Stimulated activated effector memory CD8-positive, alpha-beta T cell treated with anti-CD3 and anti-CD28 coated beads, Interleukin-12 subunit alpha, Interleukin-12 subunit beta, amount 100 ng/mL, for 72 hours (primary cell): ENCODE measurements around the gene ZNF786.
"Not testable (repeated sequence)": the region's sequence is repeated elsewhere in the genome, so short reads cannot be mapped to it uniquely, and the experiment has no call there.

ENCODE experiments used
- ATAC-seq: fragments of 150-1000 bp; cut with Tn5 transposase; 2 replicates; pipeline ENCODE4 v1.10.0; 2021
- DNase-seq, 2 donors: peaks; one replicate each; pipeline ENCODE4 v3.0.0; 2021 to 2022; ENCODE audit warnings: low spot score in 2 of 2
- H3K27ac Mint-ChIP-seq: one replicate; pipeline ENCODE4 v1.8.0; 2022; ENCODE audit warnings: mild to moderate bottlenecking, mixed read lengths
- H3K36me3 Mint-ChIP-seq: one replicate; pipeline ENCODE4 v1.8.0; 2022; ENCODE audit warnings: mild to moderate bottlenecking, mixed read lengths
- H3K4me1 Mint-ChIP-seq: one replicate; pipeline ENCODE4 v1.8.0; 2022; ENCODE audit warnings: mixed read lengths
- H3K4me3 Mint-ChIP-seq: one replicate; pipeline ENCODE4 v1.8.0; 2022; ENCODE audit warnings: mild to moderate bottlenecking, mixed read lengths
- H3K9me3 Mint-ChIP-seq: one replicate; pipeline ENCODE4 v1.8.0; 2022; ENCODE audit warnings: mixed read lengths

Gene ZNF786

DNA sequence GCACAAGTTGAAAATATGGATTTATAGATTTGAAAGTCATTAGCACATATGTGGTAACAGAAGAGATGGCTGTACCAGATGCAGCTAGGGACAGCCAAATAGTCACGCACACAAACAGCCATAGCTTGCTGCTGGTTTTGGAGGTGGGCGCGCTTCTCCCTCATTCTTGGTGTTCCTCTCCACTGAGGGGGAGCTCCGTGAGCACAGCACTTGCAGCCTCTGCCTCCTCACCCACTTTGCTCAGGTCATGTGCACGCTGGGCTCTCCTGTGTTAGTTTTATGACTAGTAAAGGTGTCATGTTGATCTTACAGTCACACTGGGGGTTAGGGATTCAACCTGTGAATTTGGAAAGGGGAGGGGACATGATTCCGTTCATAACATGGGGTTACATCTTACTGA lies 8.5 kb upstream of the ZNF786 start:
- ATAC-seq = no peak
- Mint-ChIP-seq H3K4me3 (no peak overlapping the region), H3K27ac (no peak overlapping the region)

DNA sequence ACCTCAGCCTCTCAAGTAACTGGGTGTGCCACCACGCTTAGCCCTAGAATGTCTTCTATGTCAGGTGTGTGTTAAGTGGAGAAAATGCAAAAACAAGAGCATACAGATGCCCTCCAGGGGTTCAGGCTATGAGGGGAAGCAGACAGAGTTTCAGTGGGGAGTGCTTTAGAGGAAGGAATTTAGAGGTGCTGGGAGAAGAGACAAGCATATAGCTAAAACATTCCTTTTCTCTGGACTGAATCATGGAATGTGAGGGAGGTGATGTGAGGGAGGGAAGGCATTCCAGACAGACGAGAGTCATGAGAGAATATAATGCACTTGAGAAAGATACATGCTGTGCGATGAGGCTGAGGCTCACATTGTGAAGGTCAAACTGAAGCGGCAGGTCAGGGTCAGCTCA lies 6.6 kb upstream of the ZNF786 start:
- H3K9me3 Mint-ChIP-seq = no peaks in the 10 kb centered on the region
- ATAC-seq (no peak), DNase-seq (no peak)
- no peak overlapping the region for H3K4me3 Mint-ChIP-seq
- H3K4me1 Mint-ChIP-seq = no peaks in the 10 kb centered on the region
- H3K36me3 Mint-ChIP-seq = peaks cover 5% of the 10 kb centered on the region
- H3K27ac Mint-ChIP-seq = no peak overlapping the region

More for the DNA sequence above, 8.5 kb upstream of the ZNF786 start:
- Mint-ChIP-seq H3K9me3 (no peaks in the 10 kb centered on the region), H3K36me3 (peaks cover 5% of the 10 kb centered on the region), H3K4me1 (peaks cover 8% of the 10 kb centered on the region)
- DNase-seq = no peak

DNA sequence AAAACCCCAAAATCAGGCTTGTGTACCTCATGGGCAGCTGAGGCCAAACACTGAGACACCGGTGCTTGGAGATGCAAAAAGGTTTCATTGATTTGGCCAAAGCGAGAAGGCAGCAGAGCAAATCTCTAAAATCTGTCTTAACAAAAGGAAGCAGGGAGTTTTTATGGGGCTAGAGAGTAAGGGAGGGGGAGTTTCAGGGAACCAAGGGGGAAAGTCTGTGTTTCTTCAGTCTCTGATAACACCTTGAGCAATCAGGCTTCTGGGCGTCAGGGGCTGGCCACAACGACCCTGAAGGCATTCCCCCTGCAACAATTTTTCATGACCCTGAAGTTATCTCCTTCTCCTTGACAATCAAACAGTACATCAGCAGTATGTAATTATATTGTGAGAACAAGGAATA lies 2.7 kb upstream of the ZNF786 start:
- no peak for ATAC-seq

DNA sequence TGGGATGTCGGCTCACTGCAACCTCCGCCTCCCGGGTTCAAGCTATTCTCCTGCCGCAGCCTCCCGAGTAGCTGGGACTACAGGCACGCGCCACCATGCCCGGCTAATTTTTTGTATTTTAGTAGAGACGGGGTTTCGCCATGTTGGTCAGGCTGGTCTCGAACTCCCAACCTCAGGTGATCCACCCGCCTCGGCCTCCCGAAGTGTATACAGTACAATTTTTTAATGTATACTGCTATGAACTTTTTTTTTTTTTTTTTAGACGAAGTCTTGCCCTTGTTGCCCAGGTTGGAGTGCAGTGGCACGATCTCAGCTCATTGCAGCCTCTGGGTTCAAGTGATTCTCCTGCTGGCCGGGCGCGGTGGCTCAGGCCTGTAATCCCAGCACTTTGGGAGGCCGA lies 1.7 kb upstream of the ZNF786 start:
- not testable (repeated sequence) for H3K27ac Mint-ChIP-seq, DNase-seq, H3K9me3 Mint-ChIP-seq, ATAC-seq
- Mint-ChIP-seq H3K4me1 (peaks cover 29% of the 10 kb centered on the region), H3K4me3 (peak overlapping the region; percentile 93), H3K36me3 (peaks cover 33% of the 10 kb centered on the region)

More for the DNA sequence above, 2.7 kb upstream of the ZNF786 start:
- H3K9me3 Mint-ChIP-seq = no peaks in the 10 kb centered on the region
- no peak for DNase-seq
- H3K36me3 Mint-ChIP-seq = peaks cover 28% of the 10 kb centered on the region
- no peak overlapping the region for H3K4me3 Mint-ChIP-seq
- H3K4me1 Mint-ChIP-seq = peaks cover 23% of the 10 kb centered on the region
- no peak overlapping the region for H3K27ac Mint-ChIP-seq

DNA sequence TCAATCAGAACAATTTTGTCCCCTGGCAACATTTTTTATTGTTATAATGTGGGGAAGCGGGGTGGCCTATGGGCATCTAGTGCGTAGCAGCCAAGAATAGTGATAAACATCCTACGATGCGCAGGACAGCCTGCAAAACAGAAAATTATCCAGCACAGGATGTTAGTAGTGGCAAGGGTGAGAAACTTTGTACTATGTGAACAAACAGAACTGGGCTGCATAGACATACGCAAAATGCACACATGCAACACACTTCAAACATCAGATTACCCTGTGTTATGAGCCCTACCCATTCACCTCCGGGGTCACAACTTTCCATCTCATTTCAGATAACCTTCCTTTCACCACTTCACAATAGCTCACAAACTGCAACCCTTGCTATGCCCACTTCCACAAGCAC lies 3.1 kb downstream of the ZNF786 start:
- ATAC-seq = no peak
- no peak overlapping the region for H3K27ac Mint-ChIP-seq
- H3K4me1 Mint-ChIP-seq = peaks cover 38% of the 10 kb centered on the region
- H3K9me3 Mint-ChIP-seq = no peaks in the 10 kb centered on the region
- peaks cover 36% of the 10 kb centered on the region for H3K36me3 Mint-ChIP-seq
- no peak overlapping the region for H3K4me3 Mint-ChIP-seq
- DNase-seq = no peak

DNA sequence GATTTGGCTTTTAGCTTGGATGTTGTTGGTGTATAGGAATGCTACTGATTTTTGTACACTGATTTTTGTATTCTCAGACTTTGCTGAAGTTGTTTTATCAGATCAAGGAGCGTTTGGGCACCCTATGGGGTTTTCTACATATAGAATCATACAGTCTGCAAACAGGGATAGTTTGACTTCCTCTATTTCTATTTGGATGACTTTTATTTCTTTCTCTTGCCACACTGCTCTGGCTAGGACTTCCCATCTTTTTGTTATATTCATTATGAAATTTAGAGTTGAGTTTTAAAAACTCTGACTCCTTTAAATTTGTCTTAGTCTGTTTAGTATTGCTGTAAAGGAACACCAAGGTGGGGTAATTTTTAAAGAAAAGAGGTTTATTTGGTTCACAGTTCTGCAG lies 4.7 kb downstream of the ZNF786 start:
- Mint-ChIP-seq H3K9me3 (no peaks in the 10 kb centered on the region), H3K27ac (no peak overlapping the region), H3K36me3 (peaks cover 29% of the 10 kb centered on the region), H3K4me1 (peaks cover 31% of the 10 kb centered on the region), H3K4me3 (no peak overlapping the region)
- DNase-seq = no peak
- no peak for ATAC-seq

DNA sequence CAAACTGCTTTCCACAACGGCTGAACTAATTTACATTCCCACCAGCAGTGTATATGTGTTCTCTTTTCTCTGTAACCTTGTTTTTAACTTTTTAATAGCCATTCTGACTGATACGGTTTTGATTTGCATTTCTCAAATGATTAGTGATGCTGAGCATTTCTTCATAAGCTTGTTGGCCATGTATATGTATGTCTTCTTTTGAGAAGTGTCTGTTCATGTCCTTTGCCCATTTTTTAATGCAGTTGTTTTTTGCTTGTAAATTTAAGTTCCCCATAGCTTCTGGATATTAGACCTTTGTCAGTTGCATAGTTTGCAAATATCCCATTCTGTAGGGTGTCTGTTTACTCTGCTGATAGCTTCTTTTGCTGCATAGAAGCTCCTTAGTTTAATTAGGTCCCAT lies 6.1 kb downstream of the ZNF786 start:
- Mint-ChIP-seq H3K36me3 (peaks cover 26% of the 10 kb centered on the region), H3K27ac (no peak overlapping the region), H3K4me1 (peaks cover 19% of the 10 kb centered on the region), H3K4me3 (no peak overlapping the region), H3K9me3 (no peaks in the 10 kb centered on the region)
- DNase-seq (no peak), ATAC-seq (no peak)

DNA sequence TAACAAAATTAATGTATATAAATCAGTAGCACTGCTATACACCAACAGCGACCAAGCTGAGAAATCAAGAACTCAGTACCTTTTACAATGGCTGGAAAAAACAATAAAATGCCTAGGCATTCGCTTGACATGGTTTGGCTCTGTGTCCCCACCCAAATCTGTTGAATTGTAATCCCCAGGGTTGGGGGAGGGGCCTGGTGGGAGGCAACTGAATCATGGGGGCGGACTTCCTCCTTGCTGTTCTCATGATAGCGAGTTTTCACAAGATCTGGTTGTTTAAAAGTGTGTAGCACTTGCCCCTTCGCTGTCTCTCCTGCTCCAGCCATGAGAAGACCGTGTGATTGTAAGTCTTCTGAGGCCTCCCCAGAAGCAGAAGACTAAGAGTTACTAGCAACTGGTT lies 8.6 kb downstream of the ZNF786 start:
- Mint-ChIP-seq H3K4me1 (peaks cover 9% of the 10 kb centered on the region), H3K36me3 (peaks cover 31% of the 10 kb centered on the region), H3K4me3 (no peak overlapping the region), H3K9me3 (no peaks in the 10 kb centered on the region), H3K27ac (no peak overlapping the region)
- DNase-seq (no peak), ATAC-seq (no peak)

DNA sequence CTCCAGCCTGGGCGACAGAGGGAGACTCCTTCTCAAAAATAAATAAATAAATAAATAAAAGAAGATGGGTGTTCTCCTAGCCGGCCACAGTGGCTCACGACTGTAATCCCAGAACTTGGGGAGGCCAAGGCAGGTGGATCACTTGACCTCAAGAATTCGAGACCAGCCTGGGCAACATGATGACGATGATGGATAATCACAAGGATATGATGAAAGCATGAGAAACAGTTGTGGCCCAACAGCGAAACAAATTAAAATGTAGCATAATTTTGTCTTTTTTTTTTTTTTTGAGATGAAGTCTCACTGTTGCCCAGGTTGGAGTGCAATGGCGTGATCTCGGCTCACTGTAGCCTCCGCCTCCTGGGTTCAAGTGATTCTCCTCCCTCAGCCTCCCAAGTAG lies 12.9 kb downstream of the ZNF786 start:
- H3K9me3 Mint-ChIP-seq = no peaks in the 10 kb centered on the region
- no peak for DNase-seq
- H3K36me3 Mint-ChIP-seq = peaks cover 46% of the 10 kb centered on the region
- ATAC-seq = no peak
- H3K4me3 Mint-ChIP-seq = no peak overlapping the region
- H3K27ac Mint-ChIP-seq = no peak overlapping the region
- H3K4me1 Mint-ChIP-seq = no peaks in the 10 kb centered on the region

DNA sequence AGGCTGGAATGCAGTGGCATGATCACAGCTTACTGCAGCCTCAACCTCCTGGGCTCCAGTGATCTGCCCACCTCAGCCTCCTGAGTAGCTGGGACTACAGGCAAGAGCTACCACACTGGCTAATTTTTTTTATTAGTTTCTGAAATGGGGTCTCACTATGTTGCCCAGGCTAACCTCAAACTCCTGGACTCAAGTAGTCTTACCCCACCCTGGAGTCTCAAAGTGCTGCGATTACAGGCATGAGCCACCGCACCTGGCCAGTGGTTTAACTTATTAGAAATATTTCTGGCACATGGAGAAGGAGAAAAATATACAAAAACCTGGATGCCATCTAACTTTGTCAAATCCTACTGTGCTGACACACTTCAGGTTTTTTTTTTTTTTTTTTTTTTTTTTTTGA lies 15.2 kb downstream of the ZNF786 start:
- Mint-ChIP-seq H3K36me3 (peaks cover 65% of the 10 kb centered on the region), H3K9me3 (no peaks in the 10 kb centered on the region), H3K27ac (no peak overlapping the region), H3K4me3 (no peak overlapping the region), H3K4me1 (peaks cover 7% of the 10 kb centered on the region)
- ATAC-seq (no peak), DNase-seq (no peak)

DNA sequence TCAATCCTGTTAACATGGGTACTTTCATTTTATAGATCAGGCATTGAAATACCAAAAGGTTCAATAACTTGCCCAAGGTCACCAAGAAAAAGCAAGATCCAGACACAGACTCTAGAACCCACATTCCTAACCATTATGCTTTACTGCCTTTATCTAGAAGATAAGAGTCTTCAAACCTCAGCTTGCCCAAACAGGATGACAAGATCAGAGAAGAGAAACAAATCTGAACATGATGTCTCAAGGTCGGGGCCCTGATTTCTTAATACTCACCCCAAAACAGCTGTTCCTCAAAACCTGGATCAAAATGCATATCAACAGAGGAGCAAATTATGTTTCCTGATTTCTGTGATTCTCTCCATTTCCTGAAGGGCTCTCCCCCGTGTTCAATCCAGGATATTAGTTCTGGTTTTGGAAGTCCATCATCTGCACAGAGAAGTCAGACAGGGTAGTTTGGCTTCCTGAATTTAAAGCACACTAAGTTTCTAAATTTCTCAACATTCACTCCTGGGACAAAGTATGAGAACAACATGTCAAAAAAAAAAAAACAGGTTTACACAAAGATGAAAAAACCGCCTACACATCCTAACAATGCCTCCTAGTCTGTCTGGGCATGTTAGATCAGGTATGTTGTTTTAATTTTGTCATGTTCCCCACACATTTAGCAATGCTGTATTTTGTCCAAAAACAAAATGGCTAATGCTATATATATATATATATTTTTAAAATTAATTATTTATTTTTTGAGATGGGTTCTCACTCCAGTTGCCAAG lies 16.2 kb downstream of the ZNF786 start:
- no peaks in the 10 kb centered on the region for H3K9me3 Mint-ChIP-seq
- no peak overlapping the region for H3K4me3 Mint-ChIP-seq
- no peak for ATAC-seq
- no peak for DNase-seq
- peaks cover 69% of the 10 kb centered on the region for H3K36me3 Mint-ChIP-seq
- no peak overlapping the region for H3K27ac Mint-ChIP-seq
- H3K4me1 Mint-ChIP-seq = peaks cover 7% of the 10 kb centered on the region

DNA sequence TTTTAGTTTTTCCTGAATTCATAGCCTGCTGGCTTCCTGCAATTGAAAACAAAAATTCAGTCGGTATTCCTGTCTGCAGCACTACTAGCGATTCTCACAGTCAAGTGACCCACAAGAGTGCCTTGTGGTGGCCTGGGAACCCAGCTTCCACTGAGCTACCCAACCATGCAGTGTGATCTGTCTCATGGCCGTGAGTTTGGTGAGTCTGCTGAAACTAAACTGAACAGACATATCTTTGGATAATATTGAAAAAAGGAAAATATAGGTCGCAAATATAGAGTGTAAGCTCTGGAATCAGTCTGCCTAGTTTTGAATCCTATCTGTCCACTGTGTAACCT lies 18.1 kb downstream of the ZNF786 start:
- Mint-ChIP-seq H3K36me3 (peaks cover 73% of the 10 kb centered on the region), H3K9me3 (no peaks in the 10 kb centered on the region), H3K4me3 (peak overlapping the region; percentile 64), H3K27ac (peak overlapping the region; percentile 81), H3K4me1 (peaks cover 7% of the 10 kb centered on the region)
- DNase-seq (no peak), ATAC-seq (no peak)

DNA sequence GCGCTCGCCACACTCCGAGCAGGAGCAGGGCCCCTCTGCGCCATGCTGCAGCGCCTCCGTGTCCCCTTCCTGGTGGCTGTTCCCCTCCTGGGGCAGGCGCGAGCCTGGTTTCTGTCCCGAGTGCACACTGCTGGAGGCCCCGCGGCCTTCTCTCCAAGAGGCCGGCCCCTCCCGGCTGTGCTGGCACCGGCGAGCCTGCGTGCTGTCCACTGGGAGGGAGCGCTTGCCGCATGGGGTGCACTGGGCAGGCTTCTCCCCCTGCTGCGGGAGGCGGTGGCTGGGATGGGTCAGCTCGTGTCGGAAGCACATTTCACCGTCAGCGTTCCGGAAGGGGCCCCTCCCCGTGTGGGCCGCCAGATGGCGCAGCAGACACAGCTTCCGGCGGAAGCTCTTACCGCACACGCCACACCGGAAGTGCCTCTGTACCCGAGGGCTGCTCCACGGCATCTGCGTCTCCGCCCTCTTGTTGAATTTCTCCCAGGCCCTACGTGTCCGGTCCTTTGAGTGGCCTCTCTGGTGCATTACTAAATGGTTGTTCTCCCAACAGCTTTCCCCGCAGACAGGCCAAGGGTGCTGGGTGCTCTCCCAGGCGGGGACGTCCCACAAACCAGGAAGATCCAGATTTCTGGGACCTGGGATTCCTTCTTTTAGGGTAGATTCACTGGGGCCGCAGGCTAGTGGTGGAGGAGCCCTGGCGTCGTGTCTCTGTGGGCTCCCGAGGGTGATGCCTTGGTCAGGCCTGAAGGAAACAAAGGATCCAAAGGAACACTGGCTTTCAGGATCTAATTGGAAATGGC lies 18.7 kb downstream of the ZNF786 start:
- peaks cover 7% of the 10 kb centered on the region for H3K4me1 Mint-ChIP-seq
- peak overlapping the region; percentile 81 for H3K27ac Mint-ChIP-seq
- ATAC-seq (peak; percentile 93), DNase-seq (peak; percentile 40 to 72)
- peaks cover 72% of the 10 kb centered on the region for H3K36me3 Mint-ChIP-seq
- peak overlapping the region; percentile 64 for H3K4me3 Mint-ChIP-seq
- H3K9me3 Mint-ChIP-seq = no peaks in the 10 kb centered on the region

DNA sequence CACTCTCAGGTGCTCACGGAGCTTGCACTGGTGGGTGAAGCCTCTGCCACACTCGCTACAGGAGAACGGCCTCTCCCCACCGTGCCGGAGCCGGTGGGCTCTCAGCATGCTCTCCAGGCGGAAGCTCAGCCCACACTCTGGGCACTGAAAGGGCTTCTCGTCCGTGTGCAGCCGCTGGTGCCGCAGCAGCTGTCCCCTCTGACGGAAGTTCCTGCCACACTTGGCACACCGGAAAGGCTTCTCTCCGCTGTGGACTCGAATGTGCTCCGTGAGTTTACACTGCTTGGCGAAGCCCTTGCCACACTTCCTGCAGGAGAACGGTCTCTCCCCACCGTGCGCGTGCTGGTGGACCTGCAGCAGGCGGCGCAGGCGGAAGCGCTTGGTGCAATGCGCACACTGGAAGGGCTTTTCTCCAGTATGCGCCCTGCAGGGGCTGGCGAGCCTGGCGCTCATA lies 19.3 kb downstream of the ZNF786 start:
- peak; percentile 8 for ATAC-seq
- Mint-ChIP-seq H3K4me3 (peak overlapping the region; percentile 64), H3K4me1 (peaks cover 7% of the 10 kb centered on the region), H3K27ac (no peak overlapping the region), H3K9me3 (no peaks in the 10 kb centered on the region), H3K36me3 (peaks cover 66% of the 10 kb centered on the region)
- DNase-seq = no peak

DNA sequence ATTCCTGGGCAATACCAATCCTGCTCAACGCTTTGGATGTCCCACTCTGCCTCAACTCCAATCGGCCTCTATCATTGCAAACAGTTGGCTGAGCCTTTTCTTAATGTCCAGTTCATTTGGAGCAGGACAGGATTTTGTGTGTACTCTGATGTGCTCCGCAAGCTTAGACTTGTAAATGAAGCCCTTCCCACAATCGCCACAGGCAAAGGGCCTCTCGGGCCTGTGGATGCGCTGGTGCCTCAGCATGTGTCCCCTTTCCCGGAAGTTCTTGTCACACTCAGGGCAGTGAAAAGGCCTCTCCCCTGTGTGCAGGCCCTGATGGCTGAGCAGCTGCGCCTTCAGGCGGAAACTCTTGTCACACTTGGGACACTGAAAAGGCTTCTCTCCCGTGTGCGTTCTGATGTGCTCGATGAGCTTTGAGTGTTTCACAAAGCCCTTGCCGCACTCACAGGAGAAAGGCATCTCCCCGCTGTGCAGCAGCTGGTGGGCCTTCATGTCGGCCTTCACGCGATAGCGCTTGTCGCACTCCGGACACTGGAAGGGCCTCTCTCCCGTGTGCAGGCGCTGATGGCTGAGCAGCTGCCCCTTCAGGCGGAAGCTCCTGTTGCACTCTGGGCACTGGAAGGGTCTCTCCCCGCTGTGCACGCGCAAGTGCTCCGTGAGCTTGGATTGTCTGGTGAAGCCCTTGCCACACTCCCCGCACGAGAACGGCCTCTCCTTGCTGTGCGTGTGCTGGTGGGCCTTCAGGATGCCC lies 20.0 kb downstream of the ZNF786 start:
- Mint-ChIP-seq H3K4me3 (no peak overlapping the region), H3K36me3 (peaks cover 66% of the 10 kb centered on the region), H3K27ac (no peak overlapping the region), H3K9me3 (no peaks in the 10 kb centered on the region), H3K4me1 (peaks cover 7% of the 10 kb centered on the region)
- DNase-seq (no peak), ATAC-seq (no peak)
